Parathyroid adenoma (tissue), 2 donors: ENCODE data around the gene PHF19.

ENCODE experiments used
- H2AFZ ChIP-seq: fragments of 300-600 bp; sonication (generic); one replicate; pipeline ENCODE4 v1.7.0; 2017; ENCODE audit warnings: antibody characterized with exemption, mild to moderate bottlenecking
- H3K27ac ChIP-seq: fragments of 300-600 bp; sonication (generic); one replicate; pipeline ENCODE4 v1.7.0; 2017
- H3K27me3 ChIP-seq: fragments of 300-600 bp; sonication (generic); one replicate; pipeline ENCODE4 v1.7.0; 2017; ENCODE audit warnings: low read length; ENCODE audit not compliant: control insufficient read depth, insufficient read depth
- H3K36me3 ChIP-seq: fragments of 300-600 bp; sonication (generic); one replicate; pipeline ENCODE4 v1.7.0; 2017; ENCODE audit warnings: low read length; ENCODE audit not compliant: control insufficient read depth, insufficient read depth
- H3K4me1 ChIP-seq: fragments of 300-600 bp; sonication (generic); one replicate; pipeline ENCODE4 v1.7.0; 2017; ENCODE audit warnings: control low read depth
- H3K4me2 ChIP-seq: fragments of 300-600 bp; sonication (generic); one replicate; pipeline ENCODE4 v1.7.0; 2017; ENCODE audit warnings: low read length
- H3K4me3 ChIP-seq: fragments of 300-600 bp; sonication (generic); one replicate; pipeline ENCODE4 v1.7.0; 2017; ENCODE audit warnings: low read depth, low read length
- H3K79me2 ChIP-seq: fragments of 300-600 bp; sonication (generic); one replicate; pipeline ENCODE4 v1.7.0; 2017; ENCODE audit warnings: control low read depth
- H3K9ac ChIP-seq: fragments of 300-600 bp; sonication (generic); one replicate; pipeline ENCODE4 v1.7.0; 2017; ENCODE audit warnings: mild to moderate bottlenecking
- H3K9me3 ChIP-seq: fragments of 300-600 bp; sonication (generic); one replicate; pipeline ENCODE4 v1.7.0; 2017; ENCODE audit warnings: low read length; ENCODE audit not compliant: control insufficient read depth
- TF ChIP-seq, protein P1 (sequence below): fragments of 300-600 bp; sonication (generic); IDR thresholded peaks from one replicate; pipeline ENCODE4 v1.7.0; 2017; ENCODE audit warnings: antibody characterized with exemption, mild to moderate bottlenecking
- donor health status: primary hyperparathyroidism.

Gene PHF19

DNA sequence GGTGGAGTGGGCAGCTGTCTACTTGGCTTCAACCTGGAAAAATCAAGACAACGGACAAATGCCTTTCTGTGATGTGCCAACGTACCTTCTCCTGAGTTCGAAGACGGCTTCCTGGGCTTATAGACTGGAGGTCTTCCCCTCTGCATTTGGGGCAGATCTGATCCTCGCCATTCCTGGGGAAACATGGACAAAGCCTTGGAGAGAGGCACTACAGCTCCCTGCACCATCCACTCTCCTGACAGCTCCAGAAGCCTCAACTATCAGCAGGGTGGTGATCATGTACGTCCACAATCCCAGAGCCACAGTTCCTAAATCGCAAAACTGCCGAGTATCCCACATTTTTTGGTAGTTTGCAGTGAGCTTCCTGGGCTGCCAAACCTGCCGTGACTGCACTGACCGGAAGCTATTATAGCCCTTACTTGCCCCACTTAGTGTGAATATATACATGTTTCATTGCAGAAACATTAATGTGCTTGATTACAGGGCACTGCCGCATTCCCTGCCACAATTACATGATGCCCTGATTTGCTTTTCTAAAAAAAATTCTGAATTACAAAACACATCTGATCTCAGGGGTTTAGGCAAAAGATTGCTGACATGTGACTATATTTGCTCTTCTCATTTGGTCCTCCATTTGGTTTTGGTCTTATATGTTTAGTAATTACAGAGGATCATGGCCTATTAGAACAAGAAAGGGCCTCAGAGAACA, 46.8 kb upstream of the PHF19 start:
- Histone ChIP-seq H2AFZ (no peak overlapping the region), H3K9me3 (no peaks in the 10 kb centered on the region), H3K36me3 (no peaks in the 10 kb centered on the region), H3K4me1 (no peaks in the 10 kb centered on the region), H3K4me3 (no peak overlapping the region), H3K27ac (no peak overlapping the region), H3K79me2 (no peaks in the 10 kb centered on the region), H3K27me3 (no peaks in the 10 kb centered on the region), H3K4me2 (no peak overlapping the region), H3K9ac (no peak overlapping the region)
- TF ChIP-seq, protein P1, sequence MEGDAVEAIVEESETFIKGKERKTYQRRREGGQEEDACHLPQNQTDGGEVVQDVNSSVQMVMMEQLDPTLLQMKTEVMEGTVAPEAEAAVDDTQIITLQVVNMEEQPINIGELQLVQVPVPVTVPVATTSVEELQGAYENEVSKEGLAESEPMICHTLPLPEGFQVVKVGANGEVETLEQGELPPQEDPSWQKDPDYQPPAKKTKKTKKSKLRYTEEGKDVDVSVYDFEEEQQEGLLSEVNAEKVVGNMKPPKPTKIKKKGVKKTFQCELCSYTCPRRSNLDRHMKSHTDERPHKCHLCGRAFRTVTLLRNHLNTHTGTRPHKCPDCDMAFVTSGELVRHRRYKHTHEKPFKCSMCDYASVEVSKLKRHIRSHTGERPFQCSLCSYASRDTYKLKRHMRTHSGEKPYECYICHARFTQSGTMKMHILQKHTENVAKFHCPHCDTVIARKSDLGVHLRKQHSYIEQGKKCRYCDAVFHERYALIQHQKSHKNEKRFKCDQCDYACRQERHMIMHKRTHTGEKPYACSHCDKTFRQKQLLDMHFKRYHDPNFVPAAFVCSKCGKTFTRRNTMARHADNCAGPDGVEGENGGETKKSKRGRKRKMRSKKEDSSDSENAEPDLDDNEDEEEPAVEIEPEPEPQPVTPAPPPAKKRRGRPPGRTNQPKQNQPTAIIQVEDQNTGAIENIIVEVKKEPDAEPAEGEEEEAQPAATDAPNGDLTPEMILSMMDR: no peak

DNA sequence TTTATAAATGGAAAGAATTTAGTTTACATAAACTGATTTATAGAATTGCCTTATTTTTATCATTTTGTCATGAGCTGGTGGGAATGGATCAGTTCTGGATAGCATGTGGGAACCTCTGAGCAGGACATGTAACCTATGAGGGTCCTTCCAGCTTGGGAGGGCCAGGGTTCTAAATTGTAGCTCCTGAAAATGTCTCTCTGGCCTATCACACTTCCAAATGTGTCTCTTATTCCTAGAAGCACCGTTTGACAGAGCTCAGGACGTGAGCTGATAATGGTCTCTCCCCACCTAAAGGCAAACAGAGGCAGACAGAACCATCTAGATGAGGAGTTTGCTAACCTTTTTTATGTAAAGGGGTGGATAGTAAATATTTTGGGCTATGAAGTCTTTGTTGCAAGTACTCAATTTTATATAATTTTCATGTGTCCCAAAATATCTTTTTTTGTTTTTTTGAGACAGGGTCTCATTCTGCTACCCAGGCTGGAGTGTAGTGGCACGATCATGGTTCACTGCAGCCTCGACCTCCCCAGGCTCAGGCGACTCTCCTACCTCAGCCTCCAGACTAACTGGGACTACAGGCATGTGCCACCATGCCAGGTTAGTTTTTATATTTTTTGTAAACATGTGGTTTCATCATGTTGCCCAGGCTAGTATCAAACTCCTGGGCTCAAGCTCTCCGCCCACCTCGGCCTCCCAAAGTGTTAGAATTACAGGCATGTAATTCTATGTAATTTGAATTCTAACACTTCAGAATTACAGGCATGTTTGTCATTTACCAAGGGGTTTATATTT, 45.6 kb upstream of the PHF19 start:
- Histone ChIP-seq H3K4me1 (no peaks in the 10 kb centered on the region), H3K4me2 (no peak overlapping the region), H3K9ac (no peak overlapping the region), H3K36me3 (no peaks in the 10 kb centered on the region), H3K79me2 (no peaks in the 10 kb centered on the region), H3K9me3 (no peaks in the 10 kb centered on the region), H3K27me3 (no peaks in the 10 kb centered on the region), H3K27ac (no peak overlapping the region), H2AFZ (no peak overlapping the region), H3K4me3 (no peak overlapping the region)
- TF ChIP-seq, protein P1: no peak

DNA sequence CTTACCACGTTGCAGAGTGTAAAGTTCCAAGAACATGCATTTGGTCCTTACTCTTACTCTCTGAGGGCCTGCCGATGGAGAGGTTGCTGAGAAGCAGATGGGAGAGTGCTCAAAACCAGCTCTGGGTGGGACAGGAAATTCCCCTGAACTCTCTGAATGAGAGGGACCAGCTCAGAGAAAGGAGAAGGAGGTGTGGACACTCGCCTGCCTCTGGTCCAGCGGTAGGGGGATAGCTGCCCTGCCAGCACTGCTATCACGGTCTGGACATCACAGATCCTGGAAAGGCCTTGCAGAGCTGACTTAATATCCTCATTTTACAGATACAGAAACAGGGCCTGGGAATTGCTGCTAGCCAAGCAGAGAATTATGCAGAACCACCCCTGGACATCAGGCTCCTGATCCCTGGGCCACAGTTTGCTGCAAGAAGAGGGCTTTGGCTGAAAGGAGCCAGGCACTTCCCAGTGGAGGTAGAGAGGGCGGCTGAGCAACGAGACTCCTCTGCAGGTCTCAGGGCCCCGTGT, 44.7 kb upstream of the PHF19 start:
- Histone ChIP-seq H3K4me2 (no peak overlapping the region), H3K9ac (no peak overlapping the region), H3K4me1 (no peaks in the 10 kb centered on the region), H3K36me3 (no peaks in the 10 kb centered on the region), H3K79me2 (no peaks in the 10 kb centered on the region), H2AFZ (no peak overlapping the region), H3K4me3 (no peak overlapping the region), H3K9me3 (no peaks in the 10 kb centered on the region), H3K27me3 (no peaks in the 10 kb centered on the region), H3K27ac (no peak overlapping the region)
- TF ChIP-seq, protein P1: no peak

DNA sequence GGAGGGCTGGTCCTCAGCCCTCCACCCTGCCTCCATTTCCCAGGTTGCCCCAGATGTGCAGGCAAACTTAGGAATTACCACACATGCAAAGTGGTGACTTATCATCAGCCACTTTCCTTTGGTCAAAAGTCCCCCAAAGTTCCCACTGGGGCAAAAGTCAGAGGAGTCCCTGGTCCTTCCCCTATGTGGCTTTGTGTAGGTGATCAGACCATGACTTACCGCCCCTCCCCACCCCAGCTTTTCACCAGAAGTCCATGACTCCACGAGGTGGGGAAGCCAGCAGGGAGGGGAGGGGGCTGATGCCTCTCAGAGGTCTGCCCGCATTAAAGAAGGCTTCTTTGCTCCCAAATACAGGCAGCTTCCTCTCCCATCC, 43.8 kb upstream of the PHF19 start:
- no peak overlapping the region for H3K4me3 ChIP-seq
- H3K4me1 ChIP-seq: no peaks in the 10 kb centered on the region
- no peaks in the 10 kb centered on the region for H3K27me3 ChIP-seq
- H3K9ac ChIP-seq: no peak overlapping the region
- H3K36me3 ChIP-seq: no peaks in the 10 kb centered on the region
- H3K4me2 ChIP-seq: no peak overlapping the region
- H3K79me2 ChIP-seq: no peaks in the 10 kb centered on the region
- H2AFZ ChIP-seq: no peak overlapping the region
- no peaks in the 10 kb centered on the region for H3K9me3 ChIP-seq
- no peak overlapping the region for H3K27ac ChIP-seq
- TF ChIP-seq, protein P1: no peak
